HT1080 (cell line): ENCODE data around the gene ANKRD44. TPM values are rescaled to one million over a fixed set of nuclear protein-coding genes. Genes with fewer than 3 reads are reported as not detected.

Experiments used
- DNase-seq: peaks from one replicate; pipeline ENCODE4 v3.0.0-alpha.2; 2015; ENCODE audit warnings: low read depth
- total RNA-seq: library from RNA; depleted of rRNA; stranded (reverse); fragments of >200 nt; shearing (Covaris generic); gene quantifications from 2 replicates; pipeline ENCODE4 v1.2.3, GENCODE V29; 2014

Gene ANKRD44
- total RNA-seq, 1 experiment from 2014 or later: 16.0 TPM

DNA sequence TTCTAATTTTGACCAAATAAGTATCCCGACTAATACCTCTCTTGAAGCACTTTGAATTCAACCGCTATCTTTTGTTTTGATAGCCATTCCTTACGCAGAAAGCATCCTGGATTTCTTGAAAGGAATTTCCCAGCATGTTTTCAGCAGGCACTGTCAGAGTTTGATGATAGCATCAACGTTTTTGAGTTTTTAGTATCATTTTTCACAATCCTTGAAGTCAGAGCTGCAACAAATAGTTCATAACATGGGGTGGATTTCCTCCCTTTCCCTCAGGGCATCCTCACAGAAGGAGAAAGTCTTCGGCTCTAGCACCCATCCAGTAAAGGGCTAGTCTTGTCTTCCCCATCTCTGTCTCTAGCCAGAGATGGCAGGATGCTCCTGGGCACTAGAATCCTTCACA is 46.2 kb downstream of the ANKRD44 start:
- DNase-seq: no peak

DNA sequence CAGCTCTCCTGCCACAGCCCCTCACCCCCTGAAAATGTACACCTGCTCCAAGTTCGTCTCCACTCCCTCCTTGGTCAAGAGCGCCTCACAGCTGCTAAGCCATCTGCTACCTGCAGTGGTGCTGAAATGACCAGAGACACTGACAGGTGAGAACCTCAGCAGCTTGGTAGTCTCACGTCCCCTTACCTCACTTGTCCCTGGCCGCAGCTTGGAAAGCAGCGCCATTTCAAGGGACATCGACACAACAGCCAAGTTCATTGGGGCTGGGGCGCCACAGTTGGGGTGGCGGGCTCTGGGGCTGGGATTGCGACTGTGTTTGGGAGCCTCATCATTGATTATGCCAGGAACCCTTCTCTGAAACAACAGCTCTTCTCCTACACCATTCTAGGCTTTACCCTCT is 47.5 kb downstream of the ANKRD44 start:
- no peak for DNase-seq

DNA sequence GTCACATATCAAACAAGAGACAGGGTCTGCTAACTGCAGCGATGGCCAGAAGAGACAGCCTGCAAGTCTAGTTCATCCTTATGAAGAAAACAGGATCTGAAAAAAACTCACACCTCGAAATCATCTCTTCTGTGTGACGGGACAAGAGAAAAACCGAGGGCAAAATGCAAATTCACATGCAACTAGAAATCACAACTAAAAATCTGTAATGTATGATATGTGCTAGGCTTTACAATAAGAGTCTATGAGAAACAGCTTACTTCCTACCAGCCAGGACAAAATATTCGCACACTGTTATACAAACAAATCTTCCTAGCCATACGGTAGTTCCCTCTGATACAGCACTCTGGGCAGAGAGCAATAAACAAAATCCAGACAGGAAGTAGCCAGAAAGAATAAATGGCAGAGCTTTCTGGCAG is 48.8 kb downstream of the ANKRD44 start:
- DNase-seq: no peak

DNA sequence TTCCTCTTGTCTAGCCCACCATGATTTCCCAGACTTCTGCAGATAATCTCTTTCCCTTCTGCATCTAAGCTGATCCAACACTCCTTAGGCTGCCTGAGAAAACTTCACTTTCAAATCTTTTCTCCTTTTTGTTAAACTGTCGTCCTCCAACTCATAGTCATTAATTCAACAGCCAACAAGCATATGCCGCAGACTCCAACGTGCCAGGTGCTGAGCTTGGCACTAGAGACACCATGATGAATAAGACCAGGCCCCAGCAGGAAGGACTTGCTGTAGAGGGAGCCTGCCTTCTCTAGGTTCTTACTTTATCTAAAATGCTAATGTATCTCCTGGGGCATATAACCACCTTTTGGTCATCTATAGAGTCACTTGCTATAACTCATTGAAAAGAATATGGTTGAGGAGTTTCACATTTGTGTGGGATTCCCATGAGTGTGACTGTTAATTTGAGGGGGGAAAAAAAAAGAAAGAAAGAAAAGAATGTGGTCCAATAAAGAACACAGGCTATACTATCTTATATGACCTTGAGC is 51.0 kb downstream of the ANKRD44 start:
- DNase-seq: no peak

DNA sequence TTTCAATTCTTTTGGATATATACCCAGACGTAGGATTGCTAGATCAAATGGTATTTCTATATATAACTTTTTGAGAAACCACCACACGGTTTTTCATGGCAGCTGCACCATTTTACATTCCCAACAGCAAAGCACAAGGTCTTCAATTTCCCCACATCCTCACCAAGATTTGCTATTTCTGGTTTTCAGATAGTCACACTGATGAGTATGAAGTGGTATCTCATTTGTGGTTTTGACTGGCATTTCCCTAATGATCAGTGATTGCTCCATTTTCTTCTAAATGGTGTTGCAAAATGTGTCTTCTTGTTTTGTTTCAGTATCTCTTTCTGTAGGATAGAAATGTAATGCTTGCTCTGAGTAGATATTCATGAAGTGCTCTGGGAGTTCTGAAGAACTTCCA is 52.0 kb downstream of the ANKRD44 start:
- no peak for DNase-seq

DNA sequence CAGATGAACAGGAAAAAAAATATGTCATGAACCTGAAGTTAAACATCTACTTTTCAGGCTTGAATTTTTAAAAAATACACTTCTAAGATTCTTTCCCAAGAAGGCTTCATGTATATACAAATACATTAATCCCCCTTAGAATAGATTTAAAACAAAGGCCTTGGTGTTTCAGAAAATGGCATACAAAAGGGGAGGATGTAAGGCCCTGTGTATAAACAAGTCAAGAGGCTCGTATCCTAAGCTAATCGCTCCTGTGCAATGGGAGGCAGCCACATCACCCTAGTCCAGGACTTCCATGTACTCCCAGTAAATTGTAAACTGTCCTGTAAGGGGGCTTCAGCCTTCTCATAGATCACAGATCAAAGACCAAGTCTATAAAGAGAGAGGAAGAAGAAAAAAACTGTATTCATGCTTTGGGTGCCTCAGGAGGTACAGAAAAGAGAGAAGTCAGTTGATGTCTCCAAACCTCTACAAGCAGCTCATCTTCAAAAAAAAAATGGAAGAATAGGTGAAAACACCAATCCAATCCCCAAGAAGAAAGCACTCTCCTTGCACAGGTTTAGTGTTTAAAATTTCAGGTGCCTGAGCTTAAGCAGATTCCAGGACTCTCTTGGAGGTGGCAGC is 53.9 kb downstream of the ANKRD44 start:
- DNase-seq: no peak

DNA sequence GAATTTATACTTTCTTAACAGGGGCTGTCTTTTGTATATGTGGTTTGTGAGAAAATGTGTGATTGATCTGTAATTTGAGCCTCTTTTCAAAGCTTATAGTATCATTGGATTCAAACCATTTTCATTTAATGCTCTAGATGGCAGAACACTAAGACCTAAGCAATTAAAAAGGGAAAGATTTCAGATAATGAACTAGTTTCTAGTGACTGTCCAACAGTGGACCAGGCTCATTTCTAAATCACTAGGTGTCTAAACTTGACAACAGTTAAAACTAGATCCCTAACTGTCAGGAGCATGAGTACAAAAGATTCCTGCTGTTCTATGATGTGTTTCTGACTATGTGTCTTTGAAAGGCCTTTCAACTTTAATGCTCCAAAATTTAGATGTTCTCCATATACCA is 54.6 kb downstream of the ANKRD44 start:
- no peak for DNase-seq

DNA sequence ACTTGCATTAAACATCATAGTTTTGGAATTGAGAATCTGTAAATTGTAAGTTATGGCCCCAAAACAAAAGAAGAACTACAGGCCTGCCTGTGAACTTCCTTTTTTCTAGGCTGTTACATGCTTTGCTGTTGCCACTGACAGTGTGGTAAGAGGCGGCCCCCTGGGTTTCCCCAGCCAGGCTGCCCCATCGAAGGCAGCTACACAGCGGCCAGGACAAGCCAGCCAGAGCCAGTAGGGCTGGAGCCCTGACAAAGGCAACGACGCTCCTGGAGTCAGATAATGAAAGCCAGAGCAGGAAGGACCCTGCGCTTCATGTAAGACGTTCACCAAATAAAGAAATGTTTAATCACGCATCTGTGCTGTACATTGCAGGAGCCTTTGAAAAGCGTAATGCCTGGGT is 55.0 kb downstream of the ANKRD44 start:
- DNase-seq: no peak

DNA sequence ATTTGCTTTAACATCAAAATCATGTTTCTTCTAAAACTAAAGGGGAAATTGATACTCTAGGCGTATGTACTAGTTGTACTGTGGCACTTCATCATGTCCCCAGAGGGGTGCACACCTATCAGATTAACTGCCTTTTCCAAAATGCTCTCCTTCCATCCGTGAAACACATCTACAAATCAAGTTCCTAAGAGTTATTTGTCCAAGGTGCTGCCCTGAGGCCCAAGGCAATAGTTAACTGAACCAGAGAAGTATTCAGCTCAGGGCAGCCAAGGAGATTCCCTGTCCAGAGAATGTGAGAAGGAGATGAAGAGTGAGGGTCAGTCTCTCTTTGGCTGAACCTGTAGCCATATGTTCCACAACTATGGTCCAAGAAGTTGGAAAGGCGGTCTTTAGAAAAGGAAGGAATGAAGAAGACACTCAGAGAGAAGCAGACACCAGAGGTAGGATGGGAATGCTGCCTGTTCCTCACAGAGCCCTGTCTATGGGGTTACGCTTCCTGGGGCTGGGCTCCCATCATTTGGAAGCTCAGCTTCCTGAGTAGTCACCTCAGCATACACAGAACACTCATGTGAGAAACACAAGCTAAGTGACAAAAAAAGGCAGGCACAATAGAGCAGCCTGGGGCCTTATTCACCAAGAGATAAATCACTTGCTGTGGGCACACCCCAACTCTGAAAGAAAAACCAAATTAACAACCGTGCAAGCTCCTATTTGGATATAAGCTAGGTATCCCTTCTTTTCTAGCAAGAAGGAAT is 55.6 kb downstream of the ANKRD44 start:
- no peak for DNase-seq

DNA sequence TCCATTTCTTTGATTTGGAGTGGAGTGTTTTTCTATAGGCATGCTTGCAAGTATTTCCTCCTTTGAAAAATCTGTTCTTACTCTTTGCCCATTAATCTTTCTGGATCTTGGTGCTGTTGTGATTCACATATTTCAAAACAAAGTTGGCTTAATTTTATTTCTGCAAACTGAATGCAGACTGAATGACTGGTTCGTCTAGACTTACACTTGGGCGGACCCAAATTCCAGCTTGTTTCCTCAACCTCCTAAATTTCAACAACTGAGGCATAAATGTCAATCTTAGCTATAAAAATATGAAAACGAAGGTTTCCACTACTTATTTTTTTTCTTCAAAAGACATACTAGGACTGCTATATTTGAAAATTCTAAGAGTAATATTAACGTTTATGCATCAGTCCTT is 59.0 kb downstream of the ANKRD44 start:
- DNase-seq: no peak

DNA sequence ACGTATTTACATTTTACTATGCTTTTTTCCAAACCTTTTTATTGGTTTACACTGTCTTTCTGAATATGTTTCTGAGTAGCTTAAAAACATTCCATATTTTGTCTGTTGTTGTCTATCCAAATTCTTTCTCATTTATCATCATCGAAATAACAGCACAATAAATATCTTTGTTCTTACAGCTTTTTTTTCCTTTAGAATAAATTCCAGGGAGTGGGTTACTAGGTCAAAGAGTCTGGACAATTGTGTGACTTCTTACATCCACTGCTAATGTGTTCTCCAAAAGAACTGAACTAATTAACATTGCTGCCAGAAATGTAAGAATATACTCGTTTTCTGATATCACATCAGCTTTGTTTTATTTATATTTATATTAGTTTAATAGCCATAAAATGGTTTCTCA is 59.4 kb downstream of the ANKRD44 start:
- no peak for DNase-seq

DNA sequence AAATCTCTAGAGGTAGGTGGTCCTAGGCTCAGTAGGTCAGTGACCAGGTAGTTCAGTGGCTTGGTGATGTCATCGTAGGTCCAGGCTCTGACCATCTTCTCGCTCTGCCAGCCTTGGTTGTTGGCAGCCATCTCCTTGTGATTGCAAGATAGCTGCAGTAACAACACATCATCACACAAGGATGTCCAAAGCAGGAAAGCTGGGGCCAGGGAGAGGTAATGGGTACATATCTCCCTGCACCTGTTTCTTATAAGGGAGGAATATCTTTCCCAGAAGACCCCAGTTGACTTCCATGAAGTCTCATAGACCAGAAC is 60.5 kb downstream of the ANKRD44 start:
- DNase-seq: no peak

DNA sequence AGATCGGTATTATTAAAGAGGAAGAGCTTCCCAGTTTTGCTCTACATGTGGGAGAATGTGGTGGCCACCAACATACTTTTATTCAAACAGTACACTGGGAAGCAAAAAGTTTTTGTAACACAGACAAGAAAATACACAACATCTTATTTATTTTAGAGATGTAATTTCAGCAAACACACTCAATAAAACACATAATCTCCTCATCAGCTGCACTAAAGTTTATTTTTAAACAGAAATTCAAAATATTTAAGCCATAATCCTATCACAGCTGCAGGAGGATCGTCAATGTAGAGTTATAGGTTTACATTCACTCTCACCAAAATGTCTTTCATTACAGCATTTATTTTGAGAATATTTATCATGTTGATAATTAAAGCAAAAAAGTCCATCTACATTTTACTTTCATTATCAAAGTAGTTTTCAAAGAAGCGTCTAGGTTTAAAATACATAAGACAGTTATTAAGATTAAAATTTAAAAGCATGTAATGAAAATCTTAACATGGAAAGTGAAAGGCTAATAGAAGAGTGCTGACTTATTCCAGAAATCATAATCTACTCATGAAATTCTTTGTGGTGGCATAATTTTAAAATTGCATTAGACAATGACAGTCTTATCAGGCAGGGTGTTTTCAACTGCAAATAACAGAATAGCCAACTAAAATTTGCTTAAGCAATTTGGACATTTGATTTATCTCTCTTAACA is 61.0 kb downstream of the ANKRD44 start:
- DNase-seq: no peak

DNA sequence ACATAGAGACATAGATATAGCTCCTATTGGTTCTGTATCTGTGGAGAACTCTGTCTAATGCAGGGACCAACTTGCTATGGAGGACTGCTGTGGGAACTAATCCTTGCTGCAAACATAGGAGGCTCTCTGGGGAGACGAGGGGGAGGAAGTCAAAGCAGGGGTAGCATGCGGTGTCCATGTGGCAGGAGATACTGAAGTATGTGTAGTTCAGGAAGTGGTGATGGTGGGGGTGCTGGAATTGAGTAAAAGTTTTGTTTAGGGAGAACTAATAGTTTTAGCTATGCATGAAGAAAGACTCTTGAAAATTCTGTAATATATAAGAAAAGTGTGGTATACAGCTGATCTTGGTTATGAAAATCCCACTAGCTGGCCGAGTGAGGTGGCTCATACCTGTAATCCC is 62.0 kb downstream of the ANKRD44 start:
- DNase-seq: no peak

DNA sequence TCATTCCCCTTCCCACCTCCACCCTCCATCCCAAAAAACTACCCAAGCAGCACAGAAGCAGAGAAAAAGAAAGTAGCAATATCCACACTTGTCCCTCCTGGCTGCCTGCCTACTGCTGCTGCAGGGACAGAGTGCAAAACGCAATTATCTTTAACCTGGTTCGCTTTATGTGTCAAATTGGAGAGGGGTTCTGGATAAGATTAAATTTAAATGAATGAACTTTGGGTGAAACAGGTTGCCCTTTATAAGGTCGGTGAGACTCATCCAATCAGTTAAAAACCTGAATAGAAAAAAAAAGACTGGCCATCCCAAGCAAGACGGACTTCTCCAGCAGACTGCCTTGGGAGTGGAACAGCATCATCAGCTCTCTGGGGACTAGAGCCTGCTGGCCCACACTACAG is 62.6 kb downstream of the ANKRD44 start:
- DNase-seq: no peak

DNA sequence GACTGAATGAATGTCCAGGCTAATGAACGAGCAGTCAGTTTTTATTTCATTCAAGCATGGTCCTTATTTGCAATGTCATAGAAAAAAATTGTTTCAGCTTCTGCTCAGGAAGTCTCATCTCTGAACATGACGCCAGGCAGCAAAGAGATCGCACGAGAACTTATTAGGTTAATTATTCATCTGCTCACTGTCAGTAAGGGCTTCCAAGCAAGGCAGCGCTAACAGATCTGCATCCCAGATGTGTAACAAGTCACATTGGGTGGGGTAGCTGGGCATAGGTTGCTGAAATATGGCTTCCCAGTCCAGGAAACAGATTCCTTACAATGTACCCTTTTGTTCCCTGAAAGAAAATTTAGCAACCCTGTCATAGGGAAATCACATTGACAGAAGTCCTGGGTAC is 63.5 kb downstream of the ANKRD44 start:
- no peak for DNase-seq

DNA sequence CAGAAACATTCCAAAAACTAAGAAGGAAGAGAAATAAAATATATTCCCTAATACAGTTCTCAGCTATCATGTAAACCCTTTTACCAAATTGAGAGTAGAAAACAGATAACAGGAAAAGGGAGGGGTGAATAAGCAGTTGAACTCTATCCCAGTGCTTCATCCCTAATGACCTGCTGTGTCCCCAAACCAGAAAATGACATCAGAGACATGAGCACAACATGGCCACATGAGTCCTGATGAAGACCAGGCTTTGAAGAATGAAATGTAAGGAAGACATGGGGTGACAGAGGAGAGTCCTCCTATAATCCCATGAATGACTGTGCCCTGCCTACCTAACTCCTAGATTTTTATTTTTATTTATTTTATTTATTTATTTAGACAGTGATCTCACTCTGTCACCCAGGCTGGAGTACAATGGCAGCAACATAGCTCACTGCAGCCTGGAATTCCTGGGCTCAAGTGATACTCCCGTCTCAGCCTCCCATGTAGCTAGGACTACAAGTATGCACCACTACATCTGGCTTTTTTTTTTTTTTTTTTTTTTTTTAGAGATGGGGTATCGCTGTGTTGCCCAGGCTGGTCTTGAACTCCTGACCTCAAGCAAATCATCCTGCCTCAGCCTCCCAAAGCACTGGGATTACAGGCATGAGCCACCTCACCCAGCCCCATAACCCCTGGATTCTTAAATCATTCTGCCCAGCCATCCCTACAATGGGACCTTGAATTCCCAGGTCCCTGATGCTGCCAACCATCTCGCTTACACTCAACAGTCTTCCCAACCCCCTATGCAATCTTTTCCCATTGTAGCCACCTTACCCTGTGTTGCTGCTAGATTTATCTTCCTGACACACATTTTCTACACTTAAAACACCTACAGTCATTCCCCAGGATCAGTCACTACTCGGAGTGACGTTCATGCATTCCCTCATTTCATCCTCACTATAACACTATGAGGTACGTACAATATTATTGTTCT is 64.5 kb downstream of the ANKRD44 start:
- DNase-seq: no peak

DNA sequence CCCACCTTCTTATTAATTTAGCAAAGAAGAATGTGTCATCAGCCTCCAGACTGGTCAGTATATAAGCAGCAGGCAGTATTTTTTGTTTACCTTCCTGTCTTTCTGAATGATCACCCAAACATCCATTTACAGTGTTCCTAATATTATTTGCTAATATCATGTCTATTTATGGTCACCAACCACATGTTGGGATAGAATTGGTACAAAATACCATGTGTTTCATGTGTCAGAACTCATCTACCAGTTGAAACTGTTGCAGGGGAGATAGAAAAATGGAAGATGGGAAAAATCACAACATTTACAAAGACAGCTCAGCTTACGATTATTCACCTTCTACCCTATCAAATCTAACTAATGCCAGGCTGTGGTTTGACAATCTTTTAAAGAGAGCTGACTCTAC is 66.2 kb downstream of the ANKRD44 start:
- DNase-seq: no peak

DNA sequence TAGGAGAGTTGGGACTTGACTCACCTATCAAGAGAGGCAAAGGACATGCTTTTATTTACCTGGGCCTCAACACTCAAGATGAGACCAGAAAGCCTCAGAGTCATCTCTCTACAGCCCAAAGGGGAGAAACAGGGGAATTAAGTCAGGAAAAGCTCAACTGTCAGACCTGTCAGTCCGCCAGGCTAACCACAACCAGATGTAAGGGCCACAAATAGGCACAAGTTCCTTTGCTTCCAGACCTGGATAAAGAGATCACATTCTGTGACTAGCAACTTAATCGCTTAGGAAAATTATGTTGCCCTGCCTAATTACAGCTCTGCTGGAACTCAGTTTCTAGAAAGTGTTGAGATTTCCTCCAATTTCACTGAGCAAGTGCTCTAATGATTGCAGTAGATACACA is 67.9 kb downstream of the ANKRD44 start:
- DNase-seq: no peak

DNA sequence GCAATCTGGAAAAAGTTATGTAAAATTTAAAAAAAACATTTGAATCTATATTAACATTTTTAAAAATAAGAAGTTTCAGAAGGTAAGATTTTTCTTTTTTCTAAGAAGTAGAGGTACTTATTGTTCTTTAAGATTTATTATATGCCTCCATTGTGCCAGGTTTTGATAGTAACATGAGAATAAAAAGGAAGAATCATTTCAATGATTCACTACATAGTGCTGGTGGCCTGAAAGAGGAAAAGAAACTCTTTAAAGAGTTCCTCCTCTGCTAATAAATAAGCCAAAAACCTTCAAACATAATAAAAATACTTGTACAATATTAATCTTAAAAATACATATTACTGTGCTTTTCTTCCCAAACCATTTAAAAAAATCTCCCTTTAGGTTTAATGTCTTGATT is 69.0 kb downstream of the ANKRD44 start:
- DNase-seq: no peak

DNA sequence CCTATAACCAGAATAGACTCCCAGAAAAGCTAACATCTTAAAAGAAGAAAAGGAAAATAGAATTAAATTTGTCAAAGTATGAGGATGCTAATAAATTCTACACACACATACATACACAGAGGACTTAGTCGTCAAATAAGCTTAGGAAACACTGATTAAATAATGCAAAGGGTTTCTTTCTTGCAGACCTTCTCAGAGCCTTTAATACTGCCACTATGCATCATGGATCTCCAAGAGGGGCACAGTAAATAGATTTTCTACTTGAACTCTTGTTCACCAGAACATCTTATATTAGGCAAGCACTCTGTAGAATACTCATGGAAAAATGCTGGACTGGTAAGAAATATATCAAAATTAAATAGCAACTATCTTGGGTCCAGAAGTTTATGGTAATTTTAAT is 69.4 kb downstream of the ANKRD44 start:
- no peak for DNase-seq
